SK-N-SH (cell line): ENCODE data around the gene STK4. TPM values are rescaled to one million over a fixed set of nuclear protein-coding genes. Genes with fewer than 3 reads are reported as not detected.

Source experiments
- CTCF ChIA-PET: fragments of 300-600, 350-600 bp; formaldehyde crosslinking; extraction: SDS; loops from one replicate; lab custom pipeline; 2021; lab: Yijun Ruan, JAX
- POLR2A ChIA-PET: fragments of 350-600 bp; sonication (Branson Sonifier 250); formaldehyde crosslinking; extraction: SDS; loops from one replicate; lab custom pipeline; 2020; ENCODE audit warnings: antibody characterized with exemption, inconsistent platforms; lab: Yijun Ruan, JAX
- DNase-seq: peaks from one replicate; pipeline ENCODE4 v3.0.0; 2012
- H2AFZ ChIP-seq: fragments of 200-600 bp; sonication (generic); 2 replicates; pipeline ENCODE4 v1.8.1; 2016; ENCODE audit warnings: antibody characterized with exemption, mild to moderate bottlenecking, low read depth
- H3F3A ChIP-seq: fragments of 200-600 bp; sonication (generic); replicated peaks from 2 replicates; pipeline ENCODE3; 2016; ENCODE audit warnings: antibody characterized with exemption, mild to moderate bottlenecking; ENCODE audit not compliant: insufficient read depth
- H3K27ac ChIP-seq, 2 experiments: fragments of 200-500 bp in 1 of 2; fragments of 200-600 bp in 1 of 2; sonication (Bioruptor generic) in 1 of 2; sonication (generic), shearing (Covaris generic) in 1 of 2; 2 replicates each; pipeline versions ENCODE4 v1.5.1 to v1.6.1; 2014 to 2016; ENCODE audit warnings: low read depth in 2 of 2, inconsistent platforms in 1 of 2, low read length in 1 of 2, mild to moderate bottlenecking in 1 of 2, mixed read lengths in 1 of 2
- H3K27me3 ChIP-seq: fragments of 200-600 bp; sonication (generic), shearing (Covaris generic); 2 replicates; pipeline ENCODE4 v1.6.1; 2016; ENCODE audit warnings: mixed run types; ENCODE audit not compliant: insufficient read depth
- H3K36me3 ChIP-seq, 2 experiments: fragments of 200-500 bp in 1 of 2; fragments of 200-600 bp in 1 of 2; sonication (Bioruptor generic) in 1 of 2; sonication (generic) in 1 of 2; replicated peaks in 1 of 2; 2 replicates each; pipeline versions ENCODE3 to v1.5.1; 2014 to 2016; ENCODE audit warnings: low read length in 1 of 2, mild to moderate bottlenecking in 1 of 2; ENCODE audit not compliant: insufficient read depth in 2 of 2, control insufficient read depth in 1 of 2
- H3K4me1 ChIP-seq, 2 experiments: fragments of 200-500 bp in 1 of 2; fragments of 200-600 bp in 1 of 2; sonication (Bioruptor generic) in 1 of 2; sonication (generic), shearing (Covaris generic) in 1 of 2; 2 replicates each; pipeline versions ENCODE4 v1.5.1 to v1.6.1; 2014 to 2016; ENCODE audit warnings: low read depth in 1 of 2, low read length in 1 of 2, mixed run types in 1 of 2; ENCODE audit not compliant: insufficient read depth in 2 of 2, control insufficient read depth in 1 of 2
- H3K4me2 ChIP-seq: fragments of 200-600 bp; sonication (generic), shearing (Covaris generic); 2 replicates; pipeline ENCODE4 v1.6.1; 2017; ENCODE audit warnings: mixed run types
- H3K4me3 ChIP-seq, 2 experiments: fragments of 200-500 bp in 1 of 2; fragments of 200-600 bp in 1 of 2; sonication (Bioruptor generic) in 1 of 2; sonication (generic), shearing (Covaris generic) in 1 of 2; 2 replicates each; pipeline versions ENCODE4 v1.5.1 to v1.8.1; 2014 to 2016; ENCODE audit warnings: low read depth in 2 of 2, inconsistent platforms in 1 of 2, low read length in 1 of 2, mild to moderate bottlenecking in 1 of 2, mixed read lengths in 1 of 2, moderate library complexity in 1 of 2
- H3K79me2 ChIP-seq: fragments of 200-600 bp; sonication (generic); 2 replicates; pipeline ENCODE4 v1.8.1; 2017; ENCODE audit warnings: mild to moderate bottlenecking; ENCODE audit not compliant: insufficient read depth
- H3K9ac ChIP-seq: fragments of 200-600 bp; sonication (generic); 2 replicates; pipeline ENCODE4 v1.6.1; 2017; ENCODE audit warnings: mixed run types
- H3K9me2 ChIP-seq: fragments of 200-600 bp; sonication (generic); 2 replicates; pipeline ENCODE4 v1.6.1; 2017; ENCODE audit warnings: mixed run types
- H3K9me3 ChIP-seq: fragments of 200-600 bp; sonication (generic); 2 replicates; pipeline ENCODE4 v1.6.1; 2017; ENCODE audit warnings: mixed run types, mild to moderate bottlenecking, moderate library complexity
- H4K20me1 ChIP-seq: fragments of 200-600 bp; sonication (generic); 2 replicates; pipeline ENCODE4 v1.6.1; 2017; ENCODE audit warnings: mild to moderate bottlenecking, mixed run types; ENCODE audit not compliant: insufficient read depth
- CTCF ChIP-seq: fragments of 200-600 bp; sonication (generic); IDR thresholded peaks from 2 replicates; pipeline ENCODE4 v1.6.1; 2017; ENCODE audit warnings: antibody characterized with exemption, mild to moderate bottlenecking, moderate library complexity
- FOSL2 ChIP-seq: IDR thresholded peaks from 2 replicates; pipeline ENCODE4 v1.4.0; 2012; ENCODE audit warnings: low read depth, mild to moderate bottlenecking, moderate library complexity, borderline replicate concordance
- GABPA ChIP-seq: IDR thresholded peaks from 2 replicates; pipeline ENCODE4 v1.4.0; 2012; ENCODE audit warnings: low read depth, mild to moderate bottlenecking
- GATA2 ChIP-seq: sonication (generic); formaldehyde crosslinking; IDR thresholded peaks from 2 replicates; pipeline ENCODE4 v1.5.0; 2020; ENCODE audit warnings: mild to moderate bottlenecking, missing genetic modification reagents
- JUND ChIP-seq: IDR thresholded peaks from 2 replicates; pipeline ENCODE4 v1.4.0; 2012
- MXI1 ChIP-seq: IDR thresholded peaks from 2 replicates; pipeline ENCODE4 v1.6.1; 2012; ENCODE audit warnings: mild to moderate bottlenecking, low read depth, low read length, improper control_type of control experiment
- RAD21 ChIP-seq: IDR thresholded peaks from 2 replicates; pipeline ENCODE4 v1.6.1; 2012; ENCODE audit warnings: mild to moderate bottlenecking, low read length
- RFX5 ChIP-seq: IDR thresholded peaks from 2 replicates; pipeline ENCODE4 v1.6.1; 2012; ENCODE audit warnings: mild to moderate bottlenecking, improper control_type of control experiment, low read length
- SMC3 ChIP-seq: IDR thresholded peaks from 2 replicates; pipeline ENCODE4 v1.6.1; 2012; ENCODE audit warnings: low read depth, low read length, improper control_type of control experiment
- TCF12 ChIP-seq: IDR thresholded peaks from 2 replicates; pipeline ENCODE4 v1.4.0; 2012
- WGBS: methylation state at CpG from one replicate; pipeline ENCODE4 v1.1.6; 2017; ENCODE audit warnings: low lambda C conversion rate; 5-methylcytosine and 5-hydroxymethylcytosine counted together
- polyA plus RNA-seq, 3 experiments: library from polyadenylated mRNA; depleted of rRNA; stranded (reverse); fragments of >200 nt; gene quantifications; 2 replicates each; pipeline ENCODE4 v1.2.3, GENCODE V29; 2012
- TF ChIP-seq, protein P1 (sequence below): IDR thresholded peaks from 2 replicates; pipeline ENCODE4 v1.4.0; 2012; ENCODE audit warnings: low read depth

The STK4 gene
- polyA plus RNA-seq, 1 of the 3 experiments (the other 2 are of a cell fraction), result 11.4 TPM

GRCh38 chr20:45044084-45044573 is 77.8 kb downstream of the STK4 start:
- H3K36me3 ChIP-seq, result peaks cover 2 to 7% of the 10 kb centered on the region in 2 experiments
- TF ChIP-seq RAD21 (peak; percentile 91), CTCF (peak; percentile 96), FOSL2 (no peak), SMC3 (peak; percentile 78)
- H3K27me3 ChIP-seq, result no peaks in the 10 kb centered on the region
- H3K9ac ChIP-seq, result peak overlapping the region; percentile 31; the same call in 1 of the 2 replicates
- ChIA-PET POLR2A (no interaction called here), CTCF (interaction anchor here (0.5 to 4.9 kb wide), 54 partner anchors 9 to 797 kb away, joined by 3 to 108 read pairs (median 5); partner anchors contain the start of gene KCNS1)
- DNase-seq, result peak; percentile 36
- H3K9me2 ChIP-seq, result no peaks in the 10 kb centered on the region
- H3K4me1 ChIP-seq, result peaks cover 0 to 29% of the 10 kb centered on the region in 2 experiments; a peak in 2 of 4 replicates
- no peaks in the 10 kb centered on the region for H3K9me3 ChIP-seq
- H2AFZ ChIP-seq, result no peak overlapping the region; the same call in 1 of the 2 replicates
- peaks cover 14% of the 10 kb centered on the region; the same call in 1 of the 2 replicates for H3K79me2 ChIP-seq
- whole genome bisulfite sequencing, result 31% methylated on average over 5 of the region's 5 CpGs
- peaks cover 4% of the 10 kb centered on the region for H3F3A ChIP-seq
- H4K20me1 ChIP-seq, result no peaks in the 10 kb centered on the region
- H3K4me2 ChIP-seq, result 0 out of 2 replicates have a peak overlapping the region, but pooled peaks have one; percentile 9
- H3K4me3 ChIP-seq, result no peak overlapping the region; a peak in 1 of 4 replicates
- H3K27ac ChIP-seq, result peak overlapping the region in 1 of 2 experiments; percentile 63; a peak in 2 of 4 replicates

GRCh38 chr20:45044601-45045000 is 78.3 kb downstream of the STK4 start:
- no peak for DNase-seq
- peaks cover 9% of the 10 kb centered on the region; the same call in 1 of the 2 replicates for H3K79me2 ChIP-seq
- peaks cover 4% of the 10 kb centered on the region for H3F3A ChIP-seq
- H3K9me2 ChIP-seq, result no peaks in the 10 kb centered on the region
- peaks cover 0 to 24% of the 10 kb centered on the region in 2 experiments; a peak in 2 of 4 replicates for H3K4me1 ChIP-seq
- 97% methylated on average over 3 of the region's 3 CpGs for WGBS
- CTCF ChIA-PET, result interaction anchor here (0.5 to 4.9 kb wide), 49 partner anchors 9 to 797 kb away, joined by 3 to 108 read pairs (median 6); partner anchors contain the start of gene KCNS1
- no peak overlapping the region for H3K4me3 ChIP-seq
- H3K4me2 ChIP-seq, result 0 out of 2 replicates have a peak overlapping the region, but pooled peaks have one; percentile 9
- no peaks in the 10 kb centered on the region for H4K20me1 ChIP-seq
- no peaks in the 10 kb centered on the region for H3K9me3 ChIP-seq
- POLR2A ChIA-PET, result no interaction called here
- no peak overlapping the region for H2AFZ ChIP-seq
- no peaks in the 10 kb centered on the region for H3K27me3 ChIP-seq
- TF ChIP-seq FOSL2, result peak; percentile 16; the same call in 1 of the 2 replicates
- TF ChIP-seq, protein P1, sequence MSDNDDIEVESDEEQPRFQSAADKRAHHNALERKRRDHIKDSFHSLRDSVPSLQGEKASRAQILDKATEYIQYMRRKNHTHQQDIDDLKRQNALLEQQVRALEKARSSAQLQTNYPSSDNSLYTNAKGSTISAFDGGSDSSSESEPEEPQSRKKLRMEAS, result no peak
- H3K36me3 ChIP-seq, result peaks cover 2 to 7% of the 10 kb centered on the region in 2 experiments
- peak overlapping the region in 1 of 2 experiments; percentile 63; a peak in 2 of 4 replicates for H3K27ac ChIP-seq
- peak overlapping the region; percentile 31; the same call in 1 of the 2 replicates for H3K9ac ChIP-seq

DNA sequence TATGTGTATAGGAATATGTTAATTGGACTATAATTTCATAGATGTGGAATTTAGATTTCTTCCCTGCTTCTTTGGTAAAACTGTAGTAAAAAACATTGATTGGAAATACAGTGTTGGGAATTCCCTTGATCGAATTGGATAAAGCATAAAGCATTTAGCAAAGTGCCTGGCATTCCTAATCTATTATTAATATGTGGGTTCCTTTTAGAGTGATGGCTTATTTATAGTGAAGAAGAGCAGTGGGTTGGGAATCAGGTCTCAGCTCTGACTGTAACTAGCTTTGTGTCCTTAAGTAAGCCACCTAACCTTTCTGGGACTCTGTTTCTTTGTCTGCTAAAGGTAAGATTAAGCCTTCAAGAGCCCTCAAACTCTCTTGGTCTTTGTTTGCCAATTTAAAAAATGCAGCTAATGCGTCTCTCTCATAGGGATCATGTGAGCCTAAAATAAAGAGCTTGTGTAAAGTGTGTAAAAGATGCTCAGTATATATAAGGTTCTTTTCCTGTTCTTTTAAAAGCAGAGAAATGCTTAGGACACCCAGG is 81.3 kb downstream of the STK4 start:
- H3K9me2 ChIP-seq, result no peaks in the 10 kb centered on the region
- H4K20me1 ChIP-seq, result no peaks in the 10 kb centered on the region
- 70% methylated on average over 2 of the region's 2 CpGs for WGBS
- no peak overlapping the region for H3K4me3 ChIP-seq
- peaks cover 10% of the 10 kb centered on the region; the same call in 1 of the 2 replicates for H3K79me2 ChIP-seq
- CTCF ChIA-PET, result interaction anchor here (1.0 to 2.0 kb wide), 2 partner anchors 12 to 243 kb away, joined by 3 to 11 read pairs; no protein-coding TSS in a partner anchor
- no peak overlapping the region for H2AFZ ChIP-seq
- POLR2A ChIA-PET, result no interaction called here
- H3K36me3 ChIP-seq, result no peaks in the 10 kb centered on the region
- peaks cover 12% of the 10 kb centered on the region for H3F3A ChIP-seq
- H3K4me2 ChIP-seq, result no peak overlapping the region
- peaks cover 0 to 21% of the 10 kb centered on the region in 2 experiments; a peak in 2 of 4 replicates for H3K4me1 ChIP-seq
- TF ChIP-seq RFX5, result no peak
- TF ChIP-seq GABPA, result no peak
- no peak for TF ChIP-seq GATA2 (CRISPR knock-in tag)
- TF ChIP-seq TCF12, result peak; percentile 35; the same call in 1 of the 2 replicates
- TF ChIP-seq JUND, result peak; percentile 18; the same call in 1 of the 2 replicates
- TF ChIP-seq CTCF, result no peak
- no peak for TF ChIP-seq MXI1
- no peaks in the 10 kb centered on the region for H3K9me3 ChIP-seq
- DNase-seq, result no peak
- H3K9ac ChIP-seq, result no peak overlapping the region
- no peaks in the 10 kb centered on the region for H3K27me3 ChIP-seq
- no peak overlapping the region for H3K27ac ChIP-seq
